H9 (cell line): Measurements from ENCODE around the gene PSME1. TPM values are rescaled to one million over a fixed set of nuclear protein-coding genes. Genes with fewer than 3 reads are reported as not detected.

Source experiments
- DNase-seq: peaks from one replicate; pipeline ENCODE4 v3.0.0-alpha.2; 2017
- H2AFZ ChIP-seq: one replicate; pipeline ENCODE4 v1.6.1; 2013; ENCODE audit warnings: mild to moderate bottlenecking, low read length, control low read depth, moderate library complexity
- H2AK5ac ChIP-seq: 2 replicates; pipeline ENCODE4 v1.6.1; 2013; ENCODE audit warnings: low read length, control low read depth, mixed read lengths; ENCODE audit not compliant: insufficient read length
- H2BK120ac ChIP-seq: one replicate; pipeline ENCODE4 v1.6.1; 2013; ENCODE audit warnings: low read depth, mild to moderate bottlenecking, low read length, control low read depth, inconsistent platforms; ENCODE audit not compliant: poor library complexity, severe bottlenecking
- H2BK12ac ChIP-seq: 2 replicates; pipeline ENCODE4 v1.6.1; 2013; ENCODE audit warnings: low read length, control low read depth, mixed read lengths, low read depth; ENCODE audit not compliant: insufficient read length
- H2BK15ac ChIP-seq: 2 replicates; pipeline ENCODE4 v1.6.1; 2013; ENCODE audit warnings: low read depth, low read length, control low read depth
- H2BK20ac ChIP-seq: one replicate; pipeline ENCODE4 v1.6.1; 2013; ENCODE audit warnings: low read depth, mild to moderate bottlenecking, low read length, control low read depth, inconsistent platforms; ENCODE audit not compliant: poor library complexity, severe bottlenecking
- H2BK5ac ChIP-seq: 2 replicates; pipeline ENCODE4 v1.6.1; 2013; ENCODE audit warnings: low read length, control low read depth, mixed read lengths; ENCODE audit not compliant: insufficient read length
- H3K14ac ChIP-seq: 2 replicates; pipeline ENCODE4 v1.6.1; 2013; ENCODE audit warnings: low read length, control low read depth; ENCODE audit not compliant: insufficient read depth
- H3K18ac ChIP-seq: 2 replicates; pipeline ENCODE4 v1.6.1; 2013; ENCODE audit warnings: low read depth, mild to moderate bottlenecking, mixed read lengths, low read length, control low read depth; ENCODE audit not compliant: insufficient read length
- H3K23ac ChIP-seq: 2 replicates; pipeline ENCODE4 v1.6.1; 2013; ENCODE audit warnings: low read length, control low read depth, mixed read lengths, low read depth; ENCODE audit not compliant: insufficient read length
- H3K23me2 ChIP-seq: 2 replicates; pipeline ENCODE4 v1.6.1; 2013; ENCODE audit warnings: low read depth, mild to moderate bottlenecking, mixed read lengths, low read length, control low read depth; ENCODE audit not compliant: insufficient read length, poor library complexity, severe bottlenecking
- H3K27ac ChIP-seq: 2 replicates; pipeline ENCODE4 v1.5.1; 2013; ENCODE audit warnings: low read length, control low read depth, mixed read lengths, low read depth; ENCODE audit not compliant: insufficient read length
- H3K27me3 ChIP-seq: 2 replicates; pipeline ENCODE4 v1.6.1; 2013; ENCODE audit warnings: low read length, control low read depth, inconsistent platforms; ENCODE audit not compliant: insufficient read depth
- H3K4ac ChIP-seq: 2 replicates; pipeline ENCODE4 v1.6.1; 2013; ENCODE audit warnings: low read depth, mild to moderate bottlenecking, control low read depth, inconsistent platforms, low read length, moderate library complexity
- H3K4me1 ChIP-seq: 2 replicates; pipeline ENCODE4 v1.6.1; 2013; ENCODE audit warnings: low read length, control low read depth, inconsistent platforms; ENCODE audit not compliant: insufficient read depth
- H3K4me2 ChIP-seq: 2 replicates; pipeline ENCODE4 v1.6.1; 2013; ENCODE audit warnings: low read length, control low read depth, mixed read lengths; ENCODE audit not compliant: insufficient read length, insufficient read depth
- H3K56ac ChIP-seq: 2 replicates; pipeline ENCODE4 v1.6.1; 2013; ENCODE audit warnings: low read depth, mild to moderate bottlenecking, mixed read lengths, low read length, control low read depth; ENCODE audit not compliant: insufficient read length
- H3K79me1 ChIP-seq: 2 replicates; pipeline ENCODE4 v1.6.1; 2013; ENCODE audit warnings: low read depth, mild to moderate bottlenecking, moderate library complexity, low read length, control low read depth, inconsistent platforms; ENCODE audit not compliant: insufficient read depth, poor library complexity, severe bottlenecking
- H3K79me2 ChIP-seq: 2 replicates; pipeline ENCODE4 v1.6.1; 2013; ENCODE audit warnings: low read length, control low read depth, inconsistent platforms; ENCODE audit not compliant: insufficient read depth
- H3K9ac ChIP-seq: 2 replicates; pipeline ENCODE4 v1.6.1; 2013; ENCODE audit warnings: low read length, control low read depth, mixed read lengths; ENCODE audit not compliant: insufficient read length; ENCODE audit errors: extremely low read depth
- H3K9me3 ChIP-seq: one replicate; pipeline ENCODE4 v1.6.1; 2013; ENCODE audit warnings: low read depth, low read length, inconsistent platforms; ENCODE audit not compliant: control insufficient read depth
- H3T11ph ChIP-seq: one replicate; pipeline ENCODE4 v1.6.1; 2013; ENCODE audit warnings: mild to moderate bottlenecking, low read length, control low read depth, inconsistent platforms
- H4K20me1 ChIP-seq: one replicate; pipeline ENCODE4 v1.6.1; 2013; ENCODE audit not compliant: control insufficient read depth, insufficient read length, insufficient read depth
- H4K5ac ChIP-seq: 2 replicates; pipeline ENCODE4 v1.6.1; 2013; ENCODE audit warnings: low read depth, mild to moderate bottlenecking, mixed read lengths, low read length, control low read depth; ENCODE audit not compliant: insufficient read length
- H4K8ac ChIP-seq: replicated peaks from 2 replicates; pipeline ENCODE4 v1.6.1; 2013; ENCODE audit warnings: low read length, control low read depth, mixed read lengths, low read depth; ENCODE audit not compliant: insufficient read length
- H4K91ac ChIP-seq: 2 replicates; pipeline ENCODE4 v1.6.1; 2013; ENCODE audit warnings: low read depth, mild to moderate bottlenecking, moderate library complexity, mixed read lengths, low read length, control low read depth; ENCODE audit not compliant: insufficient read length
- H3K27ac Mint-ChIP-seq, 3 experiments: 2 replicates in 2 of 3; 3 replicates in 1 of 3; pipeline ENCODE4 v1.8.0; 2020 to 2021; ENCODE audit warnings: mixed read lengths in 3 of 3, mild to moderate bottlenecking in 1 of 3, moderate library complexity in 1 of 3
- H3K27me3 Mint-ChIP-seq: 2 replicates; pipeline ENCODE4 v1.8.0; 2021; ENCODE audit warnings: low read depth, mild to moderate bottlenecking, moderate library complexity, mixed read lengths
- H3K36me3 Mint-ChIP-seq, 3 experiments: 2 replicates in 2 of 3; 3 replicates in 1 of 3; pipeline ENCODE4 v1.8.0; 2020 to 2021; ENCODE audit warnings: low read depth in 3 of 3, mixed read lengths in 3 of 3; ENCODE audit not compliant: insufficient read depth in 1 of 3
- H3K4me1 Mint-ChIP-seq, 2 experiments: 2 replicates each; pipeline ENCODE4 v1.8.0; 2020; ENCODE audit warnings: mixed read lengths in 2 of 2
- H3K4me3 Mint-ChIP-seq, 2 experiments: 2 replicates in 1 of 2; 3 replicates in 1 of 2; pipeline ENCODE4 v1.8.0; 2020 to 2021; ENCODE audit warnings: mild to moderate bottlenecking in 2 of 2, mixed read lengths in 2 of 2, moderate library complexity in 1 of 2
- H3K9me3 Mint-ChIP-seq, 2 experiments: 2 replicates in 1 of 2; 3 replicates in 1 of 2; pipeline ENCODE4 v1.8.0; 2020; ENCODE audit warnings: mild to moderate bottlenecking in 2 of 2, mixed read lengths in 2 of 2, moderate library complexity in 1 of 2
- WGBS: extraction: QIAGEN DNeasy Blood & Tissue Kit; methylation state at CpG from one replicate; pipeline ENCODE4 v1.1.7; 2013; ENCODE audit warnings: missing lambda C conversion rate, low lambda C conversion rate, mixed read lengths; ENCODE audit not compliant: insufficient read length; ENCODE audit errors: extremely low coverage; 5-methylcytosine and 5-hydroxymethylcytosine counted together
- total RNA-seq: library from RNA; stranded (reverse); gene quantifications from 2 replicates; pipeline ENCODE4 v1.2.1, GENCODE V29; 2021
- TF ChIP-seq, protein P1 (sequence below): fragments of 200-600 bp; sonication (generic); conservative IDR thresholded peaks from 3 replicates; pipeline ENCODE4 v1.8.0; 2021; ENCODE audit warnings: antibody characterized with exemption, mild to moderate bottlenecking

PSME1 gene
- total RNA-seq, 1 experiment from 2014 or later = 109 TPM

DNA sequence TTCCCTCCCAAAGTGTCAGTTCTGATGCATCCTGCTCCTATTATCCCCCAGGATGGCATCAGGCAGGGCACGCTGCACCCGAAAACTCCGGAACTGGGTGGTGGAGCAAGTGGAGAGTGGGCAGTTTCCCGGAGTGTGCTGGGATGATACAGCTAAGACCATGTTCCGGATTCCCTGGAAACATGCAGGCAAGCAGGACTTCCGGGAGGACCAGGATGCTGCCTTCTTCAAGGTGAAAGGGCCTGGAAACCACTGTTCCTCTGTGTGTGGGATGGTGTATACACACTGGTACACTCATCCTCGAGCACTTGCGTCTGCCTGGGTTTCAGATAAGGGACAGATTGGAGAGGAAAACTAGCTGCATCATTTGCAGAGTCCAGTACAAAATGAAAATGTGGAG lies 26.1 kb downstream of the PSME1 start:
- no CpG with 5 or more reads among the region's 8 CpGs for WGBS
- no peak overlapping the region for H4K8ac ChIP-seq
- H2BK15ac ChIP-seq = no peak overlapping the region
- no peak overlapping the region for H2BK120ac ChIP-seq
- no peaks in the 10 kb centered on the region for H3K4me1 ChIP-seq
- Mint-ChIP-seq H3K4me3 (peak overlapping the region; percentile 61 to 80; a peak in 4 of 5 replicates), H3K4me1 (peaks cover 11 to 13% of the 10 kb centered on the region in 2 experiments), H3K27ac (peak overlapping the region; percentile 33 to 86 (median 57); a peak in 4 of 7 replicates), H3K36me3 (peaks cover 16 to 63% (median 49%) of the 10 kb centered on the region in 3 experiments), H3K27me3 (no peaks in the 10 kb centered on the region; the same call in 1 of the 2 replicates), H3K9me3 (no peaks in the 10 kb centered on the region)
- H3K14ac ChIP-seq = no peak overlapping the region
- H3K23me2 ChIP-seq = no peaks in the 10 kb centered on the region
- H2BK12ac ChIP-seq = no peak overlapping the region
- no peak overlapping the region for H3K4ac ChIP-seq
- no peaks in the 10 kb centered on the region for H4K20me1 ChIP-seq
- no peak overlapping the region for H2BK5ac ChIP-seq
- no peak overlapping the region for H2AFZ ChIP-seq
- H3T11ph ChIP-seq = no peak overlapping the region
- H3K79me1 ChIP-seq = no peaks in the 10 kb centered on the region
- no peaks in the 10 kb centered on the region for H3K27me3 ChIP-seq
- TF ChIP-seq, protein P1, sequence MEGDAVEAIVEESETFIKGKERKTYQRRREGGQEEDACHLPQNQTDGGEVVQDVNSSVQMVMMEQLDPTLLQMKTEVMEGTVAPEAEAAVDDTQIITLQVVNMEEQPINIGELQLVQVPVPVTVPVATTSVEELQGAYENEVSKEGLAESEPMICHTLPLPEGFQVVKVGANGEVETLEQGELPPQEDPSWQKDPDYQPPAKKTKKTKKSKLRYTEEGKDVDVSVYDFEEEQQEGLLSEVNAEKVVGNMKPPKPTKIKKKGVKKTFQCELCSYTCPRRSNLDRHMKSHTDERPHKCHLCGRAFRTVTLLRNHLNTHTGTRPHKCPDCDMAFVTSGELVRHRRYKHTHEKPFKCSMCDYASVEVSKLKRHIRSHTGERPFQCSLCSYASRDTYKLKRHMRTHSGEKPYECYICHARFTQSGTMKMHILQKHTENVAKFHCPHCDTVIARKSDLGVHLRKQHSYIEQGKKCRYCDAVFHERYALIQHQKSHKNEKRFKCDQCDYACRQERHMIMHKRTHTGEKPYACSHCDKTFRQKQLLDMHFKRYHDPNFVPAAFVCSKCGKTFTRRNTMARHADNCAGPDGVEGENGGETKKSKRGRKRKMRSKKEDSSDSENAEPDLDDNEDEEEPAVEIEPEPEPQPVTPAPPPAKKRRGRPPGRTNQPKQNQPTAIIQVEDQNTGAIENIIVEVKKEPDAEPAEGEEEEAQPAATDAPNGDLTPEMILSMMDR = no peak
- no peak overlapping the region for H3K18ac ChIP-seq
- H4K91ac ChIP-seq = no peak overlapping the region
- no peaks in the 10 kb centered on the region for H3K79me2 ChIP-seq
- H3K4me2 ChIP-seq = no peak overlapping the region
- H3K9ac ChIP-seq = no peak overlapping the region
- no peak overlapping the region for H2AK5ac ChIP-seq
- no peak overlapping the region for H3K27ac ChIP-seq
- H2BK20ac ChIP-seq = no peak overlapping the region
- H3K56ac ChIP-seq = no peak overlapping the region
- H3K9me3 ChIP-seq = no peaks in the 10 kb centered on the region
- no peak overlapping the region for H4K5ac ChIP-seq
- no peak for DNase-seq
- H3K23ac ChIP-seq = no peak overlapping the region
